ENCODE data around the gene GPBP1L1. TPM values are rescaled to one million over a fixed set of nuclear protein-coding genes. Genes with fewer than 3 reads are reported as not detected.
"Not testable (repeated sequence)": the region's sequence is repeated elsewhere in the genome, so short reads cannot be mapped to it uniquely, and the experiment has no call there.

The GPBP1L1 gene
- total and polyA plus RNA-seq, 2 of the 4 experiments (the other 2 are of a cell fraction) = 31.5 to 57.4 TPM

DNA sequence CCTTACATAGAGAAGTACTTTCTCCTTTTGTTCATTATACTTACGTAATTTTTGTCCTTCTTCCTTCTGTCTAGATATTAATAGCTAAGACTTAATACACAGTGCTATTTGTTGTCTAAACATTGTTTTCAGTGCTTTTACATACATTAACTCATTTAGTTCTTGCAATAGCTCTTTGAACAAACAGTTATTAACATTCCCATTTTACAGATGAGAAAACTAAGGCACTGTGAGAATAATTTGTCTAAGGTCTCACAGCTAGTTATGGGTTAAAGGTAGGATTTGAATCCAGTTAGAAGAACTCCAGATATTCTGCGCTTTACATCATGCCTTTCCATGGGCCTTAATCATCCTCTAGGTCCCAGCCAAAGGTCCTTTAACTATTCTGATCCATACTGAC lies 82.1 kb downstream of the GPBP1L1 start:
- dilution Hi-C loops (cut with HindIII; ENCODE audit: low sequenced_read_pairs, unreplicated experiment) = no loop called here

DNA sequence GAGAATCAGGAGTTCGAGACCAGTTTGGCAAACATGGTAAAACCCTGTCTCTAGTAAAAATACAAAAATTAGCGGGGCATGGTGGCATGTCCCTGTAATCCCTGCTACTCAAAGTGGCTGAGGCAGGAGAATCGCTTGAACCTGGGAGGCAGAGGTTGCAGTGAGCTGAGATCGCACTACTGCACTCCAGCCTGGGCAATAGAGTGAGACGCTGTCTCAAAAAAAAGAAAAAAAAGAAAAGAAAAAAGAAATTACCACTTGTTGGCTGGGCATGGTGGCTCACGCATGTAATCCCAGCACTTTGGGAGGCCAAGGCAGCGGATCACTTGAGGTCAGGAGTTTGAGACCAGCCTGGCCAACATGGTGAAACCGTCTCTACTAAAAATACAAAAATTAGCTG lies 89.6 kb downstream of the GPBP1L1 start:
- H3K56ac ChIP-seq (ENCODE audit: extremely low read depth, insufficient read depth, low read length); BruUV-seq (replicated peaks); H2AFZ ChIP-seq (replicated peaks; ENCODE audit: low read length, poor library complexity); H3K4ac ChIP-seq (ENCODE audit: low read depth, low read length); H3K14ac ChIP-seq (replicated peaks; ENCODE audit: low read depth, low read length); CTCF ChIA-PET; H3K9me3 ChIP-seq (ENCODE audit: control insufficient read depth, insufficient read depth, low read length); H3K23ac ChIP-seq (ENCODE audit: low read depth, low read length); H4K91ac ChIP-seq (ENCODE audit: insufficient read depth, low read depth, low read length); H2BK120ac ChIP-seq (ENCODE audit: low read depth, low read length); H3K4me1 ChIP-seq (ENCODE audit: control insufficient read depth, insufficient read depth, low read length); H4K20me1 ChIP-seq (ENCODE audit: insufficient read depth, low read length); H2AK9ac ChIP-seq (replicated peaks; ENCODE audit: low read depth, low read length, poor library complexity); dilution Hi-C loops (cut with HindIII; ENCODE audit: low sequenced_read_pairs, unreplicated experiment); H4K5ac ChIP-seq (ENCODE audit: low read depth, low read length); H3K27me3 ChIP-seq (ENCODE audit: control insufficient read depth, insufficient read depth, low read length); H3K27ac ChIP-seq (ENCODE audit: insufficient read depth, low read length); H2AK5ac ChIP-seq (ENCODE audit: low read depth, low read length); H3K9me1 ChIP-seq (ENCODE audit: insufficient read depth, low read length); POLR2A ChIA-PET (ENCODE audit: unreplicated experiment); DNase-seq; H2BK20ac ChIP-seq (ENCODE audit: low read depth, low read length); H2BK15ac ChIP-seq (ENCODE audit: low read depth, low read length); H3K18ac ChIP-seq (ENCODE audit: low read depth, low read length); H3K4me3 ChIP-seq (ENCODE audit: insufficient read depth, low read depth, low read length); H3K9ac ChIP-seq (ENCODE audit: low read depth, low read length); ATAC-seq (ENCODE audit: low read depth); H2BK5ac ChIP-seq (ENCODE audit: low read depth, low read length, poor library complexity, severe bottlenecking); H4K8ac ChIP-seq (ENCODE audit: low read depth in 2 of 2, low read length in 2 of 2); in situ Hi-C loops (cut with MboI; ENCODE audit: low sequenced_read_pairs); H3K4me2 ChIP-seq (ENCODE audit: low read depth, low read length); intact Hi-C loops (cut with micrococcal nuclease): not testable (repeated sequence)
- peaks cover 11% of the 10 kb centered on the region for H3K36me3 ChIP-seq (ENCODE audit: control insufficient read depth, insufficient read depth, low read length)
- peaks cover 23 to 38% of the 10 kb centered on the region in 2 experiments for H3K79me1 ChIP-seq (ENCODE audit: low read depth in 1 of 2, low read length in 2 of 2)
- 93% methylated on average over 5 of the region's 8 CpGs; no CpG with 5 or more reads in 1 of the 2 experiments for WGBS, 2 experiments (ENCODE audit: extremely low coverage in 2 of 2, insufficient read length in 1 of 2)

More for the DNA sequence above, 82.1 kb downstream of the GPBP1L1 start:
- H2AK5ac ChIP-seq (ENCODE audit: low read depth, low read length) = no peak overlapping the region
- 0 out of 2 replicates have a peak, but pooled peaks cover 2% of the 10 kb centered on the region for H3K4me1 ChIP-seq (ENCODE audit: control insufficient read depth, insufficient read depth, low read length)
- BruUV-seq (replicated peaks) = no TSS peak
- peaks cover 5% of the 10 kb centered on the region for H4K20me1 ChIP-seq (ENCODE audit: insufficient read depth, low read length)
- peaks cover 14% of the 10 kb centered on the region for H3K36me3 ChIP-seq (ENCODE audit: control insufficient read depth, insufficient read depth, low read length)
- no peak overlapping the region for H3K4ac ChIP-seq (ENCODE audit: low read depth, low read length)
- no peak overlapping the region for H3K23ac ChIP-seq (ENCODE audit: low read depth, low read length)
- H2AFZ ChIP-seq (replicated peaks; ENCODE audit: low read length, poor library complexity) = no peak overlapping the region
- no peaks in the 10 kb centered on the region for H3K27me3 ChIP-seq (ENCODE audit: control insufficient read depth, insufficient read depth, low read length)
- H3K4me3 ChIP-seq (ENCODE audit: insufficient read depth, low read depth, low read length) = no peak overlapping the region
- no peak overlapping the region for H3K14ac ChIP-seq (replicated peaks; ENCODE audit: low read depth, low read length)
- peaks cover 5% of the 10 kb centered on the region; the same call in 1 of the 2 replicates for H3K9me1 ChIP-seq (ENCODE audit: insufficient read depth, low read length)
- intact Hi-C loops (cut with micrococcal nuclease) = no loop called here
- peaks cover 13 to 25% of the 10 kb centered on the region in 2 experiments for H3K79me1 ChIP-seq (ENCODE audit: low read depth in 1 of 2, low read length in 2 of 2)
- ATAC-seq (ENCODE audit: low read depth) (no peak), DNase-seq (no peak)
- no peak overlapping the region for H2BK20ac ChIP-seq (ENCODE audit: low read depth, low read length)
- H3K18ac ChIP-seq (ENCODE audit: low read depth, low read length) = no peak overlapping the region
- H4K91ac ChIP-seq (ENCODE audit: insufficient read depth, low read depth, low read length) = no peak overlapping the region
- no CpG with 5 or more reads among the region's 2 CpGs for WGBS, 2 experiments (ENCODE audit: extremely low coverage in 2 of 2, insufficient read length in 1 of 2)
- no peak overlapping the region for H2BK120ac ChIP-seq (ENCODE audit: low read depth, low read length)
- no peak overlapping the region for H2BK5ac ChIP-seq (ENCODE audit: low read depth, low read length, poor library complexity, severe bottlenecking)
- CTCF ChIA-PET = interaction anchor here (0.5 kb wide), 1 partner anchor 248 kb away, joined by 3 read pairs; no protein-coding TSS in a partner anchor
- TF ChIP-seq RAD21 (IDR thresholded peaks at IDR 0.05; ENCODE audit: low read length) (no peak), BHLHE40 (IDR thresholded peaks at IDR 0.05; ENCODE audit: low read depth, low read length) (no peak), SMC3 (IDR thresholded peaks at IDR 0.05; ENCODE audit: low read depth, low read length) (no peak), CHD1 (IDR thresholded peaks at IDR 0.05; ENCODE audit: low read depth, low read length) (no peak)
- H4K8ac ChIP-seq (ENCODE audit: low read depth in 2 of 2, low read length in 2 of 2) = no peak overlapping the region
- H2AK9ac ChIP-seq (replicated peaks; ENCODE audit: low read depth, low read length, poor library complexity) = no peak overlapping the region
- no peaks in the 10 kb centered on the region for H3K9me3 ChIP-seq (ENCODE audit: control insufficient read depth, insufficient read depth, low read length)
- no peak overlapping the region for H4K5ac ChIP-seq (ENCODE audit: low read depth, low read length)
- no peak overlapping the region for H3K4me2 ChIP-seq (ENCODE audit: low read depth, low read length)
- H3K9ac ChIP-seq (ENCODE audit: low read depth, low read length) = no peak overlapping the region
- in situ Hi-C loops (cut with MboI; ENCODE audit: low sequenced_read_pairs) = no loop called here
- POLR2A ChIA-PET (ENCODE audit: unreplicated experiment) = no interaction called here
- H3K56ac ChIP-seq (ENCODE audit: extremely low read depth, insufficient read depth, low read length) = no peak overlapping the region
- no peak overlapping the region for H2BK15ac ChIP-seq (ENCODE audit: low read depth, low read length)
- no peak overlapping the region for H3K27ac ChIP-seq (ENCODE audit: insufficient read depth, low read length)
